Activated CD8-positive, alpha-beta memory T cell treated with anti-CD3 and anti-CD28 coated beads for 48 hours (primary cell): Measurements from ENCODE around the gene SENP3.

Experiments
- DNase-seq, 3 experiments: peaks; one replicate each; pipeline ENCODE4 v3.0.0-alpha.2; 2020; ENCODE audit warnings: low read depth in 2 of 3, low spot score in 2 of 3

The SENP3 gene

GRCh38 chr17:7555320-7555948, 6.3 kb upstream of the SENP3 start:
- no peak for DNase-seq

GRCh38 chr17:7556627-7557026, 5.1 kb upstream of the SENP3 start:
- no peak for DNase-seq

- DNase-seq, result no peak
These were observed 4.5 kb upstream of the SENP3 start for GRCh38 chr17:7557147-7557764.

- DNase-seq, result no peak
These were observed 3.8 kb upstream of the SENP3 start for GRCh38 chr17:7557775-7558543.

DNA sequence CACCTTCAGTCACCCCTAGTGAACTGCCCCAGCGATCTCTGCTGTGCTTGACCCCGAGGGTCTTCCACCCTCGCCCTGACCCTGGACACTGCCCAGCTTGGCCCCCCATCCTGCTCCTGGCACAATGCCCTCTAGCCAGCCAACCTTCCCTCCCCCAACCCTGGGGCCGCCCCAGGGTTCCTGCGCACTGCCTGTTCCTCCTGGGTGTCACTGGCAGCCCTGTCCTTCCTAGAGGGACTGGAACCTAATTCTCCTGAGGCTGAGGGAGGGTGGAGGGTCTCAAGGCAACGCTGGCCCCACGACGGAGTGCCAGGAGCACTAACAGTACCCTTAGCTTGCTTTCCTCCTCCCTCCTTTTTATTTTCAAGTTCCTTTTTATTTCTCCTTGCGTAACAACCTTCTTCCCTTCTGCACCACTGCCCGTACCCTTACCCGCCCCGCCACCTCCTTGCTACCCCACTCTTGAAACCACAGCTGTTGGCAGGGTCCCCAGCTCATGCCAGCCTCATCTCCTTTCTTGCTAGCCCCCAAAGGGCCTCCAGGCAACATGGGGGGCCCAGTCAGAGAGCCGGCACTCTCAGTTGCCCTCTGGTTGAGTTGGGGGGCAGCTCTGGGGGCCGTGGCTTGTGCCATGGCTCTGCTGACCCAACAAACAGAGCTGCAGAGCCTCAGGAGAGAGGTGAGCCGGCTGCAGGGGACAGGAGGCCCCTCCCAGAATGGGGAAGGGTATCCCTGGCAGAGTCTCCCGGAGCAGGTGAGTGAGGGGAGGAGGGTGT, 3.0 kb upstream of the SENP3 start, which contains the start of gene TNFSF13:
Gene TNFSF13 (plus strand): TSS at position 207 of the 776 bp plus-strand sequence. CDS start 290 bp downstream, at position 497.
- DNase-seq, result no peak

GRCh38 chr17:7559320-7560171, 2.2 kb upstream of the SENP3 start:
- DNase-seq, result no peak

DNA sequence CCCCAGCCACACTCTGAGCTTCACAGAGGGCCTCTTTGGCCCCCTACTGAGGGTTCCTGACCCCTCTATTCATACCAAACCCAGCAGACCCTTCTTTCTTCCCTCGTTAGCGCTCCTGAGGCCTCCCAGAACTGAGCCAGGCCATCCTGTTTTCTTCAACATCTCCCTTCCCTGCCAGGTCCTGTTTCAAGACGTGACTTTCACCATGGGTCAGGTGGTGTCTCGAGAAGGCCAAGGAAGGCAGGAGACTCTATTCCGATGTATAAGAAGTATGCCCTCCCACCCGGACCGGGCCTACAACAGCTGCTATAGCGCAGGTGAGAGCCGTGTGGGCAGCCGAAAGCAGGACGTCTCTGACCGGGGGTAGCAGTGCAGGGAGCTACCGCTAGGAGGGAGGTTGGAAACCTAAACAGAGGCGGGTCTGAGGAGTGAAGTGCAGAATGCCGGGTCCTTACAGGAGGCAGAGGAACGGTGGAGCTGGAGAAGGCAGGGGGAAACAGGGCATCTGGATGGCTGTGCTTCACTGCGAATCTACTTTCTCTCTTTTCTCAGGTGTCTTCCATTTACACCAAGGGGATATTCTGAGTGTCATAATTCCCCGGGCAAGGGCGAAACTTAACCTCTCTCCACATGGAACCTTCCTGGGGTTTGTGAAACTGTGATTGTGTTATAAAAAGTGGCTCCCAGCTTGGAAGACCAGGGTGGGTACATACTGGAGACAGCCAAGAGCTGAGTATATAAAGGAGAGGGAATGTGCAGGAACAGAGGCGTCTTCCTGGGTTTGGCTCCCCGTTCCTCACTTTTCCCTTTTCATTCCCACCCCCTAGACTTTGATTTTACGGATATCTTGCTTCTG, 1.3 kb upstream of the SENP3 start:
- DNase-seq, result no peak

DNA sequence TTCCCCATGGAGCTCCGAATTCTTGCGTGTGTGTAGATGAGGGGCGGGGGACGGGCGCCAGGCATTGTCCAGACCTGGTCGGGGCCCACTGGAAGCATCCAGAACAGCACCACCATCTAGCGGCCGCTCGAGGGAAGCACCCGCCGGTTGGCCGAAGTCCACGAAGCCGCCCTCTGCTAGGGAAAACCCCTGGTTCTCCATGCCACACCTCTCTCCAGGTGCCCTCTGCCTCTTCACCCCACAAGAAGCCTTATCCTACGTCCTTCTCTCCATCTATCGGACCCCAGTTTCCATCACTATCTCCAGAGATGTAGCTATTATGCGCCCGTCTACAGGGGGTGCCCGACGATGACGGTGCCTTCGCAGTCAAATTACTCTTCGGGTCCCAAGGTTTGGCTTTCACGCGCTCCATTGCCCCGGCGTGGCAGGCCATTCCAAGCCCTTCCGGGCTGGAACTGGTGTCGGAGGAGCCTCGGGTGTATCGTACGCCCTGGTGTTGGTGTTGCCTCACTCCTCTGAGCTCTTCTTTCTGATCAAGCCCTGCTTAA, 617 bp upstream of the SENP3 start:
- peak in 2 of 3 experiments; percentile 69 to 71 for DNase-seq

DNA sequence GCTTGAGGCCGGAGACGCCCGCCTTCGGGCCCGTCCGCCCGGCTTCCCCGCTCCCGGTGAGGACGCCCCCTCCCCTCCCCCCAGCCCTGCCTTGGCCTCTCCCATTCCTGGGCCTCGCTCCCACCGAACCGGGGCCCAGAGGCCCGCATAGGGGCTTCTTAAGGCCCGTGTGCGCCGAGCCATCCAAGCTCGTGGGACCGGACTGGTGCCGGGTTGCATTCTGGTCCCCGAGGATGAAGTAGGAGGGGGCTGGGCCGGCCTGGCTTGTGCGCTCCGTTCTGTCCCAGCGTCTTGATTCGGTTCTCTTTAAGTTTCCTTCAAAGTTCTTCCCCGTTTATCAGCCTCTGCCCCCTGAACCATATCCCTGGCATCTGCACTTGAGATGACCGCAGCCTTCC, 488 bp downstream of the SENP3 start:
- no peak for DNase-seq

DNA sequence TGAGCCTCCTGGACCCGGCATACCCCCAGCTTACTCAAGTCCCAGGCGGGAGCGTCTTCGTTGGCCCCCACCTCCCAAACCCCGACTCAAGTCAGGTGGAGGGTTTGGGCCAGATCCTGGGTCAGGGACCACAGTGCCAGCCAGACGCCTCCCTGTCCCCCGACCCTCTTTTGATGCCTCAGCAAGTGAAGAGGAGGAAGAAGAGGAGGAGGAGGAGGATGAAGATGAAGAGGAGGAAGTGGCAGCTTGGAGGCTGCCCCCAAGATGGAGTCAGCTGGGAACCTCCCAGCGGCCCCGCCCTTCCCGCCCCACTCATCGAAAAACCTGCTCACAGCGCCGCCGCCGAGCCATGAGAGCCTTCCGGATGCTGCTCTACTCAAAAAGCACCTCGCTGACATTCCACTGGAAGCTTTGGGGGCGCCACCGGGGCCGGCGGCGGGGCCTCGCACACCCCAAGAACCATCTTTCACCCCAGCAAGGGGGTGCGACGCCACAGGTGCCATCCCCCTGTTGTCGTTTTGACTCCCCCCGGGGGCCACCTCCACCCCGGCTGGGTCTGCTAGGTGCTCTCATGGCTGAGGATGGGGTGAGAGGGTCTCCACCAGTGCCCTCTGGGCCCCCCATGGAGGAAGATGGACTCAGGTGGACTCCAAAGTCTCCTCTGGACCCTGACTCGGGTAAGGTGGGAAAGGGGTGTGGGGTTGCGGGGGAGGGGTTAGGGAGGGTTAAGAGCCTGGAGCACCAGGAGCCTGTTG, 1.6 kb downstream of the SENP3 start:
- DNase-seq, result no peak

- no peak for DNase-seq
These were observed 7.9 kb downstream of the SENP3 start for GRCh38 chr17:7569571-7569970.

DNA sequence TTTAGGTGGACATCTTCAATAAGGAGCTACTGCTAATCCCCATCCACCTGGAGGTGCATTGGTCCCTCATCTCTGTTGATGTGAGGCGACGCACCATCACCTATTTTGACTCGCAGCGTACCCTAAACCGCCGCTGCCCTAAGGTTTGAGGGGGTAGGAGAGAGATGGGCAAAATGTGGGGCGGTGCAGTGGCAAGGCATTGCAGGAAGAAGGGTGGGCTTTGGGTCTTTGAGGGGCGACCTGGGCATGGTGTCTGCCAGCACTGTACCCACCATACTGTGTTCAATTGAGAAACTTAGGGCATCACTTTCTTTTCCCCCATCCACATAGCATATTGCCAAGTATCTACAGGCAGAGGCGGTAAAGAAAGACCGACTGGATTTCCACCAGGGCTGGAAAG, 8.6 kb downstream of the SENP3 start:
- DNase-seq, result no peak

DNA sequence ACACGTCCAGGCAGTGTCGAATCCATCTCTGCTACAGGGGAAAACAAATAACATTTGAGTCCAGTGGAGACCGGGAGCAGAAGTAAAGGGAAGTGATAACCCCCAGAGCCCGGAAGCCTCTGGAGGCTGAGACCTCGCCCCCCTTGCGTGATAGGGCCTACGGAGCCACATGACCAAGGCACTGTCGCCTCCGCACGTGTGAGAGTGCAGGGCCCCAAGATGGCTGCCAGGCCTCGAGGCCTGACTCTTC, 10.5 kb downstream of the SENP3 start:
- DNase-seq, result no peak

DNA sequence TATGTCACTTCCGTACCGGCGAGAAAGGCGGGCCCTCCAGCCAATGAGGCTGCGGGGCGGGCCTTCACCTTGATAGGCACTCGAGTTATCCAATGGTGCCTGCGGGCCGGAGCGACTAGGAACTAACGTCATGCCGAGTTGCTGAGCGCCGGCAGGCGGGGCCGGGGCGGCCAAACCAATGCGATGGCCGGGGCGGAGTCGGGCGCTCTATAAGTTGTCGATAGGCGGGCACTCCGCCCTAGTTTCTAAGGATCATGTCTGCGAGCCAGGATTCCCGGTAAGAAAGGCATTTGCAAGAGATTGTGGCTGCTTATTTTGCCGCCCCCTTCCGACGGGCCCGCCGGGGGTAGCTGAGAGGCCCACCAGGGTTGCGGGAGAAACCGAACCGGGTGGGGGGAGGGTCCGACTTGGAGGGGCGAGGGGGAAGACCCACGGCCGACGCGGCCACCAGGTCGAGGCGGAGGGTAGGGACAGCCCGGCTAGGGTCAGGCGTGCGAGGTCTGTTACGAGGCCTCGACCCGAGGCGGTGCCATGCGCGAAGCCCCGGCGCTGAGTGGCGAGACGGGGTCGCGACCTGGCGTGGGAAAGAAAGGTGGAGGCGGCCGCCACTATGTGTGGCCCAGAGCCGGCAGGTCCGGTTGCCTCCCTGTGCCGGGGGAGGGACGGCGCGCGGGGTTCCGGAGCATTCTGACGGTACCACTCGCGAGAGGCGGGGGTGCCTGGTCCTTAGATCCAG, 11.0 kb downstream of the SENP3 start:
- DNase-seq, result peak; percentile 99 to 100 (median 99)

GRCh38 chr17:7573324-7574080, 11.8 kb downstream of the SENP3 start:
- DNase-seq, result peak; percentile 74 to 79 (median 77)

- DNase-seq, result no peak
These were observed 12.6 kb downstream of the SENP3 start for GRCh38 chr17:7574176-7574953.

DNA sequence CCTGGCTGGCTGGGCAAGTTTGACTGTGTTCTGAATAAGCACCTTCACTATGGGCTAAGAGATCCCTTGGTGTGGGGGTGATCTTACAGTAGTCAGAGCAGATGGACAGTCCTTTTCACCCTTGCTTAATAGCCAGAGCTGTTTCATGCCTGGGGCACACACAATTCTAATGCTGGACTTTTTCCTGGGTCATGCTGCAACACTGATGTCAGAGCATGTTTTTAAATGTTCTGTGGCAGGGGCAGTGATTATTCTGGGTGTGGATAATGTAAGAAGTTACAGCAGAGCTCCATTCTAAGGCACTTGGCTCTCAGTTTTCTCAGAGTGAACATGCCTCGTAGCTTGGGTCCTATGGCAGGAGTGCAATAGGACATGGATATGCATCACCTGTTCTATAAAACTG, 13.8 kb downstream of the SENP3 start:
- no peak for DNase-seq
